Neuronal stem cell (in vitro differentiated cells): ENCODE measurements around the gene WWOX.

Source experiments
- DNase-seq: peaks from one replicate; pipeline ENCODE4 v3.0.0-alpha.2; 2013; ENCODE audit warnings: low spot score
- H2AFZ ChIP-seq: one replicate; pipeline ENCODE4 v1.6.1; 2013; ENCODE audit warnings: mild to moderate bottlenecking, low read length, inconsistent platforms
- H2AK5ac ChIP-seq: 2 replicates; pipeline ENCODE4 v1.6.1; 2013; ENCODE audit warnings: low read depth, mild to moderate bottlenecking, inconsistent platforms, low read length, moderate library complexity, mixed read lengths
- H2BK120ac ChIP-seq: 2 replicates; pipeline ENCODE4 v1.6.1; 2013; ENCODE audit warnings: low read depth, mild to moderate bottlenecking, inconsistent platforms, low read length, moderate library complexity, mixed read lengths
- H2BK12ac ChIP-seq: one replicate; pipeline ENCODE4 v1.6.1; 2013; ENCODE audit warnings: low read length, inconsistent platforms
- H2BK15ac ChIP-seq: 2 replicates; pipeline ENCODE4 v1.6.1; 2013; ENCODE audit warnings: mild to moderate bottlenecking, low read length, inconsistent platforms, mixed read lengths
- H2BK5ac ChIP-seq: one replicate; pipeline ENCODE4 v1.6.1; 2013; ENCODE audit warnings: inconsistent platforms, mild to moderate bottlenecking, low read length, moderate library complexity
- H3K14ac ChIP-seq: one replicate; pipeline ENCODE4 v1.6.1; 2013; ENCODE audit warnings: low read length, inconsistent platforms
- H3K18ac ChIP-seq: 2 replicates; pipeline ENCODE4 v1.6.1; 2013; ENCODE audit warnings: low read length, inconsistent platforms
- H3K23ac ChIP-seq: 2 replicates; pipeline ENCODE4 v1.6.1; 2013; ENCODE audit warnings: low read depth, mild to moderate bottlenecking, mixed read lengths, low read length, inconsistent platforms; ENCODE audit not compliant: poor library complexity
- H3K27ac ChIP-seq: replicated peaks from 3 replicates; pipeline ENCODE4 v1.5.1; 2013; ENCODE audit warnings: low read length, inconsistent platforms
- H3K27me3 ChIP-seq, 3 experiments: 2 replicates each; pipeline ENCODE4 v1.6.1; 2013; ENCODE audit warnings: low read length in 3 of 3, mild to moderate bottlenecking in 2 of 3, inconsistent platforms in 1 of 3, low read depth in 1 of 3, mixed read lengths in 1 of 3, moderate library complexity in 1 of 3; ENCODE audit not compliant: control insufficient read depth in 3 of 3, insufficient read depth in 3 of 3
- H3K36me3 ChIP-seq, 2 donors: replicated peaks in 1 of 2; 2 replicates each; pipeline ENCODE4 v1.6.1; 2013; ENCODE audit warnings: low read length in 2 of 2; ENCODE audit not compliant: control insufficient read depth in 2 of 2, insufficient read depth in 2 of 2
- H3K4ac ChIP-seq: 2 replicates; pipeline ENCODE4 v1.6.1; 2013; ENCODE audit warnings: inconsistent platforms, mild to moderate bottlenecking, low read length, moderate library complexity
- H3K4me1 ChIP-seq, 2 donors: 1 replicate in 1 of 2; 2 replicates in 1 of 2; pipeline ENCODE4 v1.6.1; 2013; ENCODE audit warnings: low read length in 2 of 2, low read depth in 1 of 2; ENCODE audit not compliant: control insufficient read depth in 2 of 2, insufficient read depth in 1 of 2
- H3K4me2 ChIP-seq: one replicate; pipeline ENCODE4 v1.6.1; 2013; ENCODE audit warnings: mild to moderate bottlenecking, low read length, inconsistent platforms; ENCODE audit not compliant: insufficient read depth, poor library complexity, severe bottlenecking
- H3K4me3 ChIP-seq, 2 donors: 2 replicates each; pipeline ENCODE4 v1.5.1; 2013; ENCODE audit warnings: low read length in 2 of 2, mild to moderate bottlenecking in 2 of 2, inconsistent platforms in 1 of 2, moderate library complexity in 1 of 2
- H3K79me1 ChIP-seq: one replicate; pipeline ENCODE4 v1.6.1; 2013; ENCODE audit warnings: low read depth, mild to moderate bottlenecking, inconsistent platforms, low read length, moderate library complexity
- H3K9ac ChIP-seq: one replicate; pipeline ENCODE4 v1.6.1; 2013; ENCODE audit warnings: mild to moderate bottlenecking, low read depth, low read length, inconsistent platforms; ENCODE audit not compliant: poor library complexity
- H3K9me3 ChIP-seq, 2 donors: replicated peaks in 1 of 2; 2 replicates each; pipeline versions ENCODE3 to v1.6.1; 2013; ENCODE audit warnings: low read length in 2 of 2, mild to moderate bottlenecking in 2 of 2, inconsistent platforms in 1 of 2, low read depth in 1 of 2, mixed read lengths in 1 of 2, moderate library complexity in 1 of 2; ENCODE audit not compliant: control insufficient read depth in 2 of 2, insufficient read depth in 1 of 2
- H4K8ac ChIP-seq: one replicate; pipeline ENCODE4 v1.6.1; 2013; ENCODE audit warnings: low read depth, mild to moderate bottlenecking, inconsistent platforms, low read length, moderate library complexity
- H4K91ac ChIP-seq: one replicate; pipeline ENCODE4 v1.6.1; 2013; ENCODE audit warnings: low read length, low read depth, mild to moderate bottlenecking, inconsistent platforms; ENCODE audit not compliant: poor library complexity
- WGBS, 2 donors: extraction: QIAGEN DNeasy Blood & Tissue Kit; methylation state at CpG; one replicate each; pipeline ENCODE4 v1.1.7; 2013; ENCODE audit warnings: missing lambda C conversion rate in 2 of 2, mixed read lengths in 1 of 2; ENCODE audit not compliant: insufficient read length in 2 of 2, insufficient replicate concordance in 1 of 2; ENCODE audit errors: extremely low coverage in 2 of 2; 5-methylcytosine and 5-hydroxymethylcytosine counted together

The WWOX gene

DNA sequence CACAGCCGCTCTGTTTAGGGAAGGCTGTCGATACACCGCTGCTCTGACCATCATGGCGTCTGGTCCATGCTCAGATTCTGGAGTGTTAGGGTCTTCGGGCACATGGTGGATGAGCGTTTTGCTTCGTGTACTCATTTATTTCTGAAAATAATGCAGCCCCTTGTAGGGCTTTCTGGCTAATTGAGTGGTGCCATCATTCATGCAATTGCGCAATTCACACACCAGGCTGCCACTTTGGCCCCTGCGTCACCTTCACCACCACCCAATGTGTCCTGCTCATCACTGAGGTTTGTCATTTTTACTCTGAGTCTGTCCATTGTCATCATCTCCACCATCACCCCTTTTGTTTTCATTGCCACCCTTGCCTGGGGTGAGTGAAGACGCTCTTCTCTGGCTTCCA, 557.4 kb downstream of the WWOX start:
- Histone ChIP-seq H3K4ac (no peak overlapping the region), H2BK15ac (no peak overlapping the region), H4K91ac (no peak overlapping the region), H3K9ac (no peak overlapping the region), H3K18ac (no peak overlapping the region), H3K4me3 (no peak overlapping the region), H2BK12ac (no peak overlapping the region), H2AFZ (no peak overlapping the region), H3K4me2 (no peak overlapping the region), H3K9me3 (no peaks in the 10 kb centered on the region), H2BK120ac (no peak overlapping the region), H3K14ac (no peak overlapping the region), H2BK5ac (no peak overlapping the region), H4K8ac (no peak overlapping the region), H3K79me1 (no peaks in the 10 kb centered on the region), H3K36me3 (no peaks in the 10 kb centered on the region), H3K23ac (no peak overlapping the region), H2AK5ac (no peak overlapping the region), H3K4me1 (no peaks in the 10 kb centered on the region), H3K27ac (no peak overlapping the region), H3K27me3 (no peaks in the 10 kb centered on the region)
- no peak for DNase-seq
- WGBS, 2 donors: no CpG with 5 or more reads among the region's 10 CpGs

DNA sequence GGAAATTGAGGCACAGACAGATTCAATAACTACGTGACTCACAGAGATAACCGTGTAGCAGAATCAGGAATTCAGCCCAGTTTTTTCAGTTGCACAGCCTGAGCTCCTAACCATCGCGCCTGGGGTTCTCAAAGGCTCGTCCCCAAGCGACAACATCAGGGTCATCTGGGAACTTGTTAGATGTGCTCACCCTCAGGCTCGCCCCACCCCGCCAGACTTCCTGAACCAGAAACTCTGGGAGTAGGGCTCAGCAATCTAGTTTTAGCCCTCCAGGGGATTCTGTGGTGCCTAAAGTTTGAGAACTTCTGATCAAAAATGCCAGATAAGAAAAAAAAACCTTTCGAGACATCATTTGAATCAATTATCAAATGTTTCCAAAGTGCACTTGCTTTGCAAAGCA, 559.8 kb downstream of the WWOX start:
- Histone ChIP-seq H3K27me3 (no peaks in the 10 kb centered on the region), H3K79me1 (no peaks in the 10 kb centered on the region), H3K14ac (no peak overlapping the region), H2BK12ac (no peak overlapping the region), H2BK15ac (no peak overlapping the region), H3K9ac (no peak overlapping the region), H3K36me3 (no peaks in the 10 kb centered on the region), H2AFZ (no peak overlapping the region), H2BK5ac (no peak overlapping the region), H3K23ac (no peak overlapping the region), H3K4ac (no peak overlapping the region), H3K9me3 (no peaks in the 10 kb centered on the region), H4K8ac (no peak overlapping the region), H3K4me1 (peaks cover 0 to 2% of the 10 kb centered on the region in 2 donors), H3K18ac (no peak overlapping the region), H3K4me2 (no peak overlapping the region), H4K91ac (no peak overlapping the region), H3K4me3 (no peak overlapping the region), H2BK120ac (no peak overlapping the region), H2AK5ac (no peak overlapping the region), H3K27ac (no peak overlapping the region)
- no CpG with 5 or more reads among the region's 9 CpGs for WGBS, 2 donors
- DNase-seq: no peak

DNA sequence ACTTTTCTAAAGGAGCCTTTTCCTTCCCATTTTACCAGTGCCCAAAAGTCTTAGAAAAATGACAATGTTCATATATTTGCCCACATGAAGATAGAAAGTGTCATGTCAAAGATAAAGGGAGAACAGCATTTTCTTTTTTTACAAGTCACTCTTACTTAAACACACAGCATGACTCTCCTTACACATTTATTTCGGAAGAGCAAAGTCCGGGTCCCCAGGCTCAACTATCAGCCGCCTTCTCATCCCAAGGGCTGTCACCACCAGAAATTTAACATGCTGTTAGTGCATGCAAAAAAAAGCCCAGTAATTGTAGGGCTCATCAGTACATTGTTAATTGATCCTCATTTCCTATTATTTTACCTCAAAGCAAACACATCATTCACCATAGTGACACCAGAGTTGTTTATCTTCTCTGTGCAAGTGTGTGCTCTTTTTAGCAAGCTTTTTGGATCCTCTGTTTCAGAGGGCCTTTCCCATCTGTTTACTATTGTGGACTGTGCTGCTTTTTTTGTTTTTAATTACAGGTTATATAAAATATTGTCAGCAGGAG, 560.3 kb downstream of the WWOX start:
- H3K4me1 ChIP-seq: peaks cover 3 to 4% of the 10 kb centered on the region in 2 donors
- H3K4ac ChIP-seq: no peak overlapping the region
- no peaks in the 10 kb centered on the region for H3K79me1 ChIP-seq
- no peak overlapping the region for H3K4me2 ChIP-seq
- no peak overlapping the region for H4K8ac ChIP-seq
- no peak overlapping the region for H2BK12ac ChIP-seq
- no peaks in the 10 kb centered on the region for H3K36me3 ChIP-seq
- H2AFZ ChIP-seq: no peak overlapping the region
- H3K27me3 ChIP-seq: no peaks in the 10 kb centered on the region
- H3K9ac ChIP-seq: no peak overlapping the region
- WGBS, 2 donors: no CpG with 5 or more reads among the region's 3 CpGs
- H3K9me3 ChIP-seq: no peaks in the 10 kb centered on the region
- no peak overlapping the region for H3K27ac ChIP-seq
- no peak for DNase-seq
- H4K91ac ChIP-seq: no peak overlapping the region
- no peak overlapping the region for H2BK5ac ChIP-seq
- H2BK15ac ChIP-seq: no peak overlapping the region
- no peak overlapping the region for H3K18ac ChIP-seq
- no peak overlapping the region for H3K23ac ChIP-seq
- no peak overlapping the region for H3K14ac ChIP-seq
- no peak overlapping the region for H2AK5ac ChIP-seq
- H2BK120ac ChIP-seq: no peak overlapping the region
- H3K4me3 ChIP-seq: no peak overlapping the region

DNA sequence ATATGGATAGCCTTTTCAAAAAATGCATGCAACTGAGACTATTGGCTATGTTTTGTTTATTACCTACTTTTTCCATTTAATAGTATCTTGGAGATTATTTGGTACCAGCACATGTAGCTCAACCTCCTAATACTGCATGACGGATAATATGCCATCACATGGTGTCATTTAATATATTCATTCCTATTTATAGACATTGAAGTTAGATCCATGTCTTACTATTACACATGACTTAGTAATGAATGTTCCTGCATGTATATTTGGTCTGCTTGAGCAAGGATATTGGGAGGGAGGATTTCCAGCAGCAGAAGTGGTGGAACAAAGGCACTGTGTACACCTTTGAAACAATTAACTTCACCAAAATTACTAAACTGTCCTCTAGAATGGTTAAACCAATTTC, 561.3 kb downstream of the WWOX start:
- H3K18ac ChIP-seq: no peak overlapping the region
- H4K91ac ChIP-seq: no peak overlapping the region
- H3K9me3 ChIP-seq: no peaks in the 10 kb centered on the region
- no peak overlapping the region for H2BK15ac ChIP-seq
- no peak overlapping the region for H3K27ac ChIP-seq
- H3K23ac ChIP-seq: no peak overlapping the region
- no peak overlapping the region for H2BK12ac ChIP-seq
- no peaks in the 10 kb centered on the region for H3K36me3 ChIP-seq
- H2AFZ ChIP-seq: no peak overlapping the region
- no peaks in the 10 kb centered on the region for H3K79me1 ChIP-seq
- H3K27me3 ChIP-seq: no peaks in the 10 kb centered on the region
- no peak overlapping the region for H3K14ac ChIP-seq
- H3K4me2 ChIP-seq: no peak overlapping the region
- H3K9ac ChIP-seq: no peak overlapping the region
- DNase-seq: no peak
- no peak overlapping the region for H3K4me3 ChIP-seq
- no peak overlapping the region for H2AK5ac ChIP-seq
- no CpG with 5 or more reads among the region's 1 CpG for WGBS, 2 donors
- peaks cover 6 to 8% of the 10 kb centered on the region in 2 donors for H3K4me1 ChIP-seq
- H4K8ac ChIP-seq: no peak overlapping the region
- no peak overlapping the region for H2BK120ac ChIP-seq
- H2BK5ac ChIP-seq: no peak overlapping the region
- H3K4ac ChIP-seq: no peak overlapping the region
